ENCODE measurements around the gene PLA2G12B.

- TF ChIP-seq, protein P1, sequence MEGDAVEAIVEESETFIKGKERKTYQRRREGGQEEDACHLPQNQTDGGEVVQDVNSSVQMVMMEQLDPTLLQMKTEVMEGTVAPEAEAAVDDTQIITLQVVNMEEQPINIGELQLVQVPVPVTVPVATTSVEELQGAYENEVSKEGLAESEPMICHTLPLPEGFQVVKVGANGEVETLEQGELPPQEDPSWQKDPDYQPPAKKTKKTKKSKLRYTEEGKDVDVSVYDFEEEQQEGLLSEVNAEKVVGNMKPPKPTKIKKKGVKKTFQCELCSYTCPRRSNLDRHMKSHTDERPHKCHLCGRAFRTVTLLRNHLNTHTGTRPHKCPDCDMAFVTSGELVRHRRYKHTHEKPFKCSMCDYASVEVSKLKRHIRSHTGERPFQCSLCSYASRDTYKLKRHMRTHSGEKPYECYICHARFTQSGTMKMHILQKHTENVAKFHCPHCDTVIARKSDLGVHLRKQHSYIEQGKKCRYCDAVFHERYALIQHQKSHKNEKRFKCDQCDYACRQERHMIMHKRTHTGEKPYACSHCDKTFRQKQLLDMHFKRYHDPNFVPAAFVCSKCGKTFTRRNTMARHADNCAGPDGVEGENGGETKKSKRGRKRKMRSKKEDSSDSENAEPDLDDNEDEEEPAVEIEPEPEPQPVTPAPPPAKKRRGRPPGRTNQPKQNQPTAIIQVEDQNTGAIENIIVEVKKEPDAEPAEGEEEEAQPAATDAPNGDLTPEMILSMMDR (IDR thresholded peaks at IDR 0.05; ENCODE audit: insufficient read depth, low read length) = no peak
- TF ChIP-seq REST (IDR thresholded peaks at IDR 0.05; ENCODE audit: insufficient replicate concordance, low read depth) = no peak
- no peak for TF ChIP-seq GABPA (IDR thresholded peaks at IDR 0.05; ENCODE audit: low read depth)
- TF ChIP-seq POLR2AphosphoS5 (IDR thresholded peaks at IDR 0.05; ENCODE audit: low read depth) = no peak
- TF ChIP-seq SPI1 (IDR thresholded peaks at IDR 0.05; ENCODE audit: borderline replicate concordance, low read depth) = no peak
These were observed 59.3 kb downstream of the PLA2G12B start for GRCh38 chr10:72895236-72895850.

All from HL-60 (cell line).